NCI-H2107 (cell line): ENCODE results near the gene LGR5.
A peak's percentile ranks its signal among the peaks of the same experiment; 100 is the strongest.

ENCODE experiments used
- DNase-seq: peaks from one replicate; lab custom pipeline; 2025; lab: John Stamatoyannopoulos, UW

LGR5 gene

GRCh38 chr12:71439613-71440344, at the start of gene LGR5:
Gene LGR5 (plus strand): TSS chr12:71439798. CDS start chr12:71440081, 283 bp downstream.
- peak; percentile 44 for DNase-seq

- DNase-seq, result no peak
Measured at GRCh38 chr12:71392521-71393145, 47.0 kb upstream of the LGR5 start.

- DNase-seq, result no peak
Measured at GRCh38 chr12:71393625-71394024, 46.0 kb upstream of the LGR5 start.

- DNase-seq, result no peak
Measured at GRCh38 chr12:71397433-71397954, 42.1 kb upstream of the LGR5 start.

GRCh38 chr12:71399197-71399596, 40.4 kb upstream of the LGR5 start:
- DNase-seq, result no peak

- no peak for DNase-seq
Measured at GRCh38 chr12:71400481-71400880, 39.1 kb upstream of the LGR5 start.

- DNase-seq, result no peak
Measured at GRCh38 chr12:71405884-71406283, 33.7 kb upstream of the LGR5 start.

GRCh38 chr12:71407732-71408131, 31.9 kb upstream of the LGR5 start:
- no peak for DNase-seq

GRCh38 chr12:71410844-71411243, 28.8 kb upstream of the LGR5 start:
- no peak for DNase-seq

- DNase-seq, result no peak
Measured at GRCh38 chr12:71411635-71412034, 28.0 kb upstream of the LGR5 start.

- DNase-seq, result peak; percentile 35
Measured at GRCh38 chr12:71415336-71416231, 24.0 kb upstream of the LGR5 start.

- no peak for DNase-seq
Measured at GRCh38 chr12:71417181-71417580, 22.4 kb upstream of the LGR5 start.

- no peak for DNase-seq
Measured at GRCh38 chr12:71420775-71421406, 18.7 kb upstream of the LGR5 start.

- no peak for DNase-seq
Measured at GRCh38 chr12:71425568-71426299, 13.9 kb upstream of the LGR5 start.

- no peak for DNase-seq
Measured at GRCh38 chr12:71426300-71427047, 13.1 kb upstream of the LGR5 start.

- DNase-seq, result no peak
Measured at GRCh38 chr12:71430756-71431155, 8.8 kb upstream of the LGR5 start.

GRCh38 chr12:71431991-71432390, 7.6 kb upstream of the LGR5 start:
- no peak for DNase-seq

- DNase-seq, result no peak
Measured at GRCh38 chr12:71432936-71433335, 6.7 kb upstream of the LGR5 start.

- DNase-seq, result no peak
Measured at GRCh38 chr12:71436696-71437095, 2.9 kb upstream of the LGR5 start.

GRCh38 chr12:71438670-71439361, 782 bp upstream of the LGR5 start:
- DNase-seq, result peak; percentile 9
